Neural cell (in vitro differentiated cells): Measurements from ENCODE around the gene CFAP58.

Experiments used
- CTCF ChIP-seq: fragments of 450-650 bp; IDR thresholded peaks from 2 replicates; pipeline ENCODE4 v1.5.1; 2014; ENCODE audit warnings: antibody characterized with exemption, mild to moderate bottlenecking, moderate library complexity; ENCODE audit not compliant: poor library complexity, severe bottlenecking
- POLR2AphosphoS5 ChIP-seq: IDR thresholded peaks from 2 replicates; pipeline ENCODE4 v1.6.1; 2012

- TF ChIP-seq CTCF (no peak), POLR2AphosphoS5 (no peak)
Observed at GRCh38 chr10:104483582-104483981, 129.9 kb downstream of the CFAP58 start.
